H1 (cell line): ENCODE results near the gene INPP5A. TPM values are rescaled to one million over a fixed set of nuclear protein-coding genes. Genes with fewer than 3 reads are reported as not detected.

ENCODE experiments used
- CTCF ChIA-PET: fragments of 300-600 bp; sonication (Branson Sonifier 250); formaldehyde crosslinking; loops from one replicate; lab custom pipeline; 2021; ENCODE audit not compliant: partially characterized antibody; lab: Charles Lee
- POLR2A ChIA-PET: fragments of 300-600 bp; sonication (Branson Sonifier 250); formaldehyde crosslinking; loops from one replicate; lab custom pipeline; 2021; ENCODE audit warnings: inconsistent platforms; ENCODE audit not compliant: partially characterized antibody; lab: Charles Lee
- DNase-seq, 2 experiments: peaks; one replicate each; pipeline versions ENCODE4 v3.0.0 to v3.0.0-alpha.2; 2010 to 2022; ENCODE audit warnings: low spot score in 2 of 2, low read depth in 1 of 2, mixed read lengths in 1 of 2
- FAIRE-seq: peaks from 2 replicates; lab custom pipeline; 2011; peaks lifted over from hg19 to GRCh38; lab: Jason Lieb, UNC
- H2AFZ ChIP-seq: 2 replicates; pipeline ENCODE4 v1.8.1; 2012; ENCODE audit warnings: low read length, inconsistent platforms
- H2AK5ac ChIP-seq: 2 replicates; pipeline ENCODE4 v1.6.1; 2013; ENCODE audit warnings: low read depth, low read length
- H2BK120ac ChIP-seq: replicated peaks from 2 replicates; pipeline ENCODE3; 2013; ENCODE audit warnings: low read depth, low read length, inconsistent platforms
- H2BK12ac ChIP-seq: 2 replicates; pipeline ENCODE4 v1.6.1; 2013; ENCODE audit warnings: low read depth, low read length
- H2BK15ac ChIP-seq: 2 replicates; pipeline ENCODE4 v1.6.1; 2013; ENCODE audit warnings: low read length
- H2BK20ac ChIP-seq: 2 replicates; pipeline ENCODE4 v1.6.1; 2013; ENCODE audit warnings: low read length
- H2BK5ac ChIP-seq: 2 replicates; pipeline ENCODE4 v1.6.1; 2013; ENCODE audit warnings: low read depth, low read length
- H3K14ac ChIP-seq: 2 replicates; pipeline ENCODE4 v1.6.1; 2013; ENCODE audit warnings: inconsistent platforms; ENCODE audit not compliant: insufficient read length
- H3K18ac ChIP-seq: 2 replicates; pipeline ENCODE4 v1.6.1; 2013; ENCODE audit warnings: low read length; ENCODE audit errors: extremely low read depth
- H3K23ac ChIP-seq: 2 replicates; pipeline ENCODE4 v1.6.1; 2013; ENCODE audit warnings: inconsistent platforms; ENCODE audit not compliant: insufficient read length
- H3K23me2 ChIP-seq: 2 replicates; pipeline ENCODE4 v1.6.1; 2013; ENCODE audit warnings: low read depth, low read length
- H3K27ac ChIP-seq: 2 replicates; pipeline ENCODE4 v1.6.1; 2011; ENCODE audit warnings: low read depth, low read length, inconsistent platforms
- H3K27me3 ChIP-seq, 4 experiments: replicated peaks in 1 of 4; 1 replicate in 1 of 4; 2 replicates in 3 of 4; pipeline versions ENCODE4 v1.6.1 to v1.8.1; 2011 to 2013; ENCODE audit warnings: low read length in 3 of 4, mild to moderate bottlenecking in 3 of 4, inconsistent platforms in 2 of 4, mixed read lengths in 2 of 4, moderate library complexity in 1 of 4; ENCODE audit not compliant: control insufficient read depth in 3 of 4, insufficient read depth in 3 of 4; ENCODE audit errors: extremely low read depth in 1 of 4
- H3K36me3 ChIP-seq, 4 experiments: 2 replicates each; pipeline versions ENCODE4 v1.6.1 to v1.8.1; 2011 to 2013; ENCODE audit warnings: mild to moderate bottlenecking in 4 of 4, low read length in 3 of 4, moderate library complexity in 2 of 4, control low read depth in 1 of 4, inconsistent platforms in 1 of 4; ENCODE audit not compliant: insufficient read depth in 4 of 4, control insufficient read depth in 2 of 4
- H3K4ac ChIP-seq: replicated peaks from 2 replicates; pipeline ENCODE3; 2013; ENCODE audit warnings: low read length, low read depth, mixed read lengths, inconsistent platforms; ENCODE audit not compliant: insufficient read length
- H3K4me1 ChIP-seq, 4 experiments: replicated peaks in 1 of 4; 1 replicate in 1 of 4; 2 replicates in 3 of 4; pipeline versions ENCODE4 v1.6.1 to v1.8.1; 2011 to 2013; ENCODE audit warnings: low read length in 3 of 4, inconsistent platforms in 2 of 4, mixed read lengths in 1 of 4; ENCODE audit not compliant: insufficient read depth in 4 of 4, control insufficient read depth in 3 of 4
- H3K4me2 ChIP-seq, 2 experiments: 2 replicates each; pipeline versions ENCODE4 v1.6.1 to v1.8.1; 2011 to 2013; ENCODE audit warnings: low read depth in 2 of 2, low read length in 2 of 2, control low read depth in 1 of 2, inconsistent platforms in 1 of 2, mild to moderate bottlenecking in 1 of 2; ENCODE audit not compliant: insufficient read depth in 1 of 2
- H3K4me3 ChIP-seq, 4 experiments: fragments of 200-600, 300-600 bp in 1 of 4; sonication (generic), shearing (Covaris generic), sonication (Bioruptor Twin) in 1 of 4; 2 replicates each; pipeline versions ENCODE4 v1.5.1 to v1.8.1; 2011 to 2016; ENCODE audit warnings: low read length in 4 of 4, low read depth in 3 of 4, control low read depth in 2 of 4, inconsistent platforms in 2 of 4, mild to moderate bottlenecking in 2 of 4, mixed read lengths in 1 of 4, moderate library complexity in 1 of 4; ENCODE audit not compliant: insufficient read depth in 2 of 4; ENCODE audit errors: extremely low read depth in 1 of 4
- H3K56ac ChIP-seq: replicated peaks from 2 replicates; pipeline ENCODE3; 2013; ENCODE audit warnings: low read depth, mild to moderate bottlenecking, mixed read lengths, low read length, inconsistent platforms; ENCODE audit not compliant: insufficient read length
- H3K79me1 ChIP-seq: 2 replicates; pipeline ENCODE4 v1.6.1; 2013; ENCODE audit warnings: low read depth, low read length, control low read depth
- H3K79me2 ChIP-seq, 2 experiments: 2 replicates each; pipeline versions ENCODE4 v1.6.1 to v1.8.1; 2012 to 2013; ENCODE audit warnings: low read length in 2 of 2, mild to moderate bottlenecking in 2 of 2, inconsistent platforms in 1 of 2; ENCODE audit not compliant: insufficient read depth in 2 of 2, control insufficient read depth in 1 of 2
- H3K9ac ChIP-seq, 4 experiments: replicated peaks in 1 of 4; 1 replicate in 1 of 4; 2 replicates in 3 of 4; pipeline versions ENCODE4 v1.6.1 to v1.8.1; 2011 to 2013; ENCODE audit warnings: low read depth in 3 of 4, low read length in 3 of 4, control low read depth in 2 of 4, mild to moderate bottlenecking in 2 of 4, moderate library complexity in 2 of 4, inconsistent platforms in 1 of 4; ENCODE audit errors: extremely low read depth in 1 of 4
- H3K9me3 ChIP-seq, 2 experiments: 2 replicates each; pipeline versions ENCODE4 v1.6.1 to v1.8.1; 2012 to 2013; ENCODE audit warnings: mild to moderate bottlenecking in 2 of 2, moderate library complexity in 2 of 2, control low read depth in 1 of 2, inconsistent platforms in 1 of 2, low read depth in 1 of 2, low read length in 1 of 2, mixed read lengths in 1 of 2; ENCODE audit not compliant: insufficient read depth in 2 of 2
- H4K20me1 ChIP-seq, 2 experiments: replicated peaks in 1 of 2; 2 replicates each; pipeline versions ENCODE3 to v1.8.1; 2011 to 2013; ENCODE audit warnings: inconsistent platforms in 2 of 2, low read length in 2 of 2, mild to moderate bottlenecking in 1 of 2; ENCODE audit not compliant: insufficient read depth in 2 of 2, control insufficient read depth in 1 of 2
- H4K5ac ChIP-seq: 2 replicates; pipeline ENCODE4 v1.6.1; 2013; ENCODE audit warnings: low read length, low read depth, mixed read lengths, inconsistent platforms; ENCODE audit not compliant: insufficient read length
- H4K8ac ChIP-seq: 2 replicates; pipeline ENCODE4 v1.8.0; 2013; ENCODE audit warnings: mild to moderate bottlenecking, moderate library complexity, low read length, inconsistent platforms; ENCODE audit not compliant: insufficient read depth; ENCODE audit errors: extremely low read depth
- H4K91ac ChIP-seq: replicated peaks from 2 replicates; pipeline ENCODE3; 2013; ENCODE audit warnings: low read length, mixed read lengths, inconsistent platforms; ENCODE audit not compliant: insufficient read length
- WGBS, 2 experiments: shearing (Covaris generic) in 1 of 2; methylation state at CpG; one replicate each; pipeline versions ENCODE4 v1.1.6 to v1.1.7; 2013 to 2015; ENCODE audit warnings: low lambda C conversion rate in 2 of 2, mixed read lengths in 2 of 2, inconsistent platforms in 1 of 2, low coverage in 1 of 2, missing lambda C conversion rate in 1 of 2; ENCODE audit not compliant: insufficient replicate concordance in 2 of 2, insufficient coverage in 1 of 2, insufficient read length in 1 of 2; ENCODE audit errors: extremely low coverage in 1 of 2, missing lambda C conversion rate in 1 of 2; 5-methylcytosine and 5-hydroxymethylcytosine counted together
- polyA plus RNA-seq, 7 experiments: library from polyadenylated mRNA; depleted of rRNA in 3 of 7; stranded (reverse) in 5 of 7; unstranded in 2 of 7; fragments of >200 nt in 5 of 7; fragments of 200-250 nt in 2 of 7; gene quantifications; 1 replicate in 5 of 7; 2 replicates in 1 of 7; 4 replicates in 1 of 7; pipeline versions ENCODE4 v1.2.1 to v1.2.3, GENCODE V29; 2011 to 2013; ENCODE audit warnings: missing spikeins in 2 of 7, mixed read lengths in 2 of 7
- total RNA-seq: library from RNA; stranded (reverse); fragmentation: NEBNext Ultra II Directional; extraction: Animal tissue kit (Norgen Biotek cat#: 25700); gene quantifications from 2 replicates; pipeline ENCODE4 v1.2.1, GENCODE V29; 2021

The INPP5A gene
- total and polyA plus RNA-seq, 2 of the 8 experiments (the other 6 are each of a cell fraction or from before 2014, with no cell fraction given) = 19.7 to 27.5 TPM

DNA sequence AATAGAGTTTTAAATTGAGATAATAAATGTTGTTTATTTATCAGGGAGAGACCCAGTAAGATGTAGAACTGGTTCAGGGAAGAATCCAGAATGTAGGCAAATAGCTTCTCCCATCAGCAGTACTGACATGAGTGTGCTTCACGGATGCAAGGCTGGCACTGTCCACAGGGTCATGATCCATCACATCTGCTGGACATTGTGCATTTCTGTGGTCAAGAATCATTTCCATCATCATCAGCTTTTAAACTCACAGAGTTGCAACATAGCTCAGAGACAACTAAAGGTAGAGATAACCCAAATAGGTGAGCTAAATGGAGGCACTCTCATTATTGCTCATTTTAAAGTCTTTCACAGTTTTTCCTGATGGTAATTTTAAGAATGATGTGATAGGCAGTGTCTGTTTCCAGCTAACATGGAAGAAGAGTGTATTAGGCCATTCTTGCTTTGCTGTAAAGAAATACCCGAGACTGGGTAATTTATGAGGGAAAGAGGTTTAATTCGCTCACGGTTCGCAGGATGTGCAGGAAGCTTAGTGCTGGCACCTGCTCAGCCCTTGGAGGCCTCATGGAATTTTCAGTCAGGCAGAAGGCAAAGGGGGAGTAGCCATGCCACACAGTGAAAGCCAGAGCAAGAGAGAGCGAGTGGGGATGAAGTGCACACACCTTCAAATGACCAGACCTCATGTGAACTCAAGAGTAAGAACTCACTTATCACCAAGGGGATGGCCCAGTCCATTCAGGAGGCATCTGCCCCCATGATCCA, 80.8 kb downstream of the INPP5A start:
- H3K56ac ChIP-seq = no peak overlapping the region
- no peak overlapping the region for H4K8ac ChIP-seq
- peaks cover 17 to 27% of the 10 kb centered on the region in 2 experiments for H3K9me3 ChIP-seq
- H3K18ac ChIP-seq = no peak overlapping the region
- no peak overlapping the region for H3K4me3 ChIP-seq
- H3K4ac ChIP-seq = no peak overlapping the region
- H3K23ac ChIP-seq = no peak overlapping the region
- no peak overlapping the region for H3K14ac ChIP-seq
- H4K20me1 ChIP-seq = peaks cover 0 to 5% of the 10 kb centered on the region in 2 experiments
- peaks cover 5% of the 10 kb centered on the region; the same call in 1 of the 2 replicates for H3K23me2 ChIP-seq
- H2BK20ac ChIP-seq = no peak overlapping the region
- no peak for DNase-seq
- H3K79me2 ChIP-seq = no peaks in the 10 kb centered on the region
- ChIA-PET POLR2A (no interaction called here), CTCF (interaction anchor here (0.8 to 2.7 kb wide), 5 partner anchors 8 to 159 kb away, joined by 3 to 13 read pairs (median 6); no protein-coding TSS in a partner anchor)
- no peaks in the 10 kb centered on the region for H3K36me3 ChIP-seq
- no peak overlapping the region for H2AFZ ChIP-seq
- H3K79me1 ChIP-seq = peaks cover 4% of the 10 kb centered on the region
- WGBS, 2 experiments = 91% methylated on average over 6 of the region's 6 CpGs; no CpG with 5 or more reads in 1 of the 2 experiments
- no peak overlapping the region for H4K91ac ChIP-seq
- no peak overlapping the region for H2AK5ac ChIP-seq
- no peak overlapping the region for H3K27ac ChIP-seq
- H3K9ac ChIP-seq = no peak overlapping the region
- no peak overlapping the region for H3K4me2 ChIP-seq
- no peak overlapping the region for H2BK12ac ChIP-seq
- no peaks in the 10 kb centered on the region; a peak in 2 of 7 replicates for H3K4me1 ChIP-seq
- no peak overlapping the region for H2BK120ac ChIP-seq
- peaks cover 0 to 7% (median under 1%) of the 10 kb centered on the region in 4 experiments; a peak in 2 of 7 replicates for H3K27me3 ChIP-seq
- no peak overlapping the region for H4K5ac ChIP-seq
- no peak overlapping the region for H2BK5ac ChIP-seq
- H2BK15ac ChIP-seq = no peak overlapping the region
- FAIRE-seq = no peak
